ENCODE measurements around the gene TUBB8B. TPM values are rescaled to one million over a fixed set of nuclear protein-coding genes. Genes with fewer than 3 reads are reported as not detected.
"Not testable (repeated sequence)": the region's sequence is repeated elsewhere in the genome, so short reads cannot be mapped to it uniquely, and the experiment has no call there.

The TUBB8B gene
- total RNA-seq, 2 donors from 2014 or later = 1.4 TPM; not detected in 1

- H3K4me1 ChIP-seq (ENCODE audit: control insufficient read depth, insufficient read depth, low read length); H3K27me3 ChIP-seq (ENCODE audit: control insufficient read depth, insufficient read depth, low read length, poor library complexity, severe bottlenecking); H3K9me3 ChIP-seq (ENCODE audit: control insufficient read depth, low read length); H3K4me1 Mint-ChIP-seq; H3K4me3 ChIP-seq (ENCODE audit: low read length); H3K4me3 Mint-ChIP-seq; H3K36me3 ChIP-seq (ENCODE audit: control insufficient read depth, insufficient read depth, low read length); H3K27me3 Mint-ChIP-seq (ENCODE audit: insufficient read depth); H3K27ac ChIP-seq (ENCODE audit: low read depth, low read length); H3K9ac ChIP-seq (ENCODE audit: extremely low read depth, low read length, poor library complexity, severe bottlenecking); H3K27ac Mint-ChIP-seq; H3K36me3 Mint-ChIP-seq (ENCODE audit: low read depth); DNase-seq: not testable (repeated sequence)
- 69 to 100% methylated on average over 2 to 6 of the region's 6 CpGs for WGBS, 2 experiments (ENCODE audit: insufficient coverage in 1 of 2, insufficient read length in 1 of 2)
- H3K9me3 Mint-ChIP-seq = peaks cover 66% of the 10 kb centered on the region
These were observed 44.5 kb upstream of the TUBB8B start for GRCh38 chr18:93897-94408.

- H3K4me1 Mint-ChIP-seq; H3K9ac ChIP-seq (ENCODE audit: extremely low read depth, low read length, poor library complexity, severe bottlenecking): not testable (repeated sequence)
- peaks cover 66% of the 10 kb centered on the region for H3K9me3 Mint-ChIP-seq
These were observed 42.1 kb upstream of the TUBB8B start for GRCh38 chr18:91561-91960.

GRCh38 chr18:90396-91193, 41.2 kb upstream of the TUBB8B start:
- H3K4me1 Mint-ChIP-seq; DNase-seq; H3K27me3 Mint-ChIP-seq (ENCODE audit: insufficient read depth); H3K27ac Mint-ChIP-seq; H3K4me3 ChIP-seq (ENCODE audit: low read length); H3K4me3 Mint-ChIP-seq; H3K27me3 ChIP-seq (ENCODE audit: control insufficient read depth, insufficient read depth, low read length, poor library complexity, severe bottlenecking); H3K9ac ChIP-seq (ENCODE audit: extremely low read depth, low read length, poor library complexity, severe bottlenecking); H3K36me3 ChIP-seq (ENCODE audit: control insufficient read depth, insufficient read depth, low read length); H3K4me1 ChIP-seq (ENCODE audit: control insufficient read depth, insufficient read depth, low read length); H3K36me3 Mint-ChIP-seq (ENCODE audit: low read depth); H3K27ac ChIP-seq (ENCODE audit: low read depth, low read length); H3K9me3 ChIP-seq (ENCODE audit: control insufficient read depth, low read length): not testable (repeated sequence)
- WGBS, 2 experiments (ENCODE audit: insufficient coverage in 1 of 2, insufficient read length in 1 of 2) = 49 to 80% methylated on average over 2 to 16 of the region's 17 CpGs
- peaks cover 63% of the 10 kb centered on the region for H3K9me3 Mint-ChIP-seq

More at GRCh38 chr18:91561-91960, 42.1 kb upstream of the TUBB8B start:
- H3K9me3 ChIP-seq (ENCODE audit: control insufficient read depth, low read length); H3K27ac ChIP-seq (ENCODE audit: low read depth, low read length); H3K27me3 ChIP-seq (ENCODE audit: control insufficient read depth, insufficient read depth, low read length, poor library complexity, severe bottlenecking); H3K4me3 ChIP-seq (ENCODE audit: low read length); H3K27ac Mint-ChIP-seq; H3K36me3 ChIP-seq (ENCODE audit: control insufficient read depth, insufficient read depth, low read length); H3K4me1 ChIP-seq (ENCODE audit: control insufficient read depth, insufficient read depth, low read length); H3K4me3 Mint-ChIP-seq; DNase-seq; H3K27me3 Mint-ChIP-seq (ENCODE audit: insufficient read depth); H3K36me3 Mint-ChIP-seq (ENCODE audit: low read depth): not testable (repeated sequence)
- no CpG with 5 or more reads among the region's 1 CpG for WGBS, 2 experiments (ENCODE audit: insufficient coverage in 1 of 2, insufficient read length in 1 of 2)

- not testable (repeated sequence) for H3K9me3 ChIP-seq (ENCODE audit: control insufficient read depth, low read length); H3K36me3 Mint-ChIP-seq (ENCODE audit: low read depth); H3K4me3 ChIP-seq (ENCODE audit: low read length); DNase-seq; H3K27ac Mint-ChIP-seq; H3K9ac ChIP-seq (ENCODE audit: extremely low read depth, low read length, poor library complexity, severe bottlenecking); H3K4me3 Mint-ChIP-seq; H3K27ac ChIP-seq (ENCODE audit: low read depth, low read length); H3K27me3 Mint-ChIP-seq (ENCODE audit: insufficient read depth); H3K27me3 ChIP-seq (ENCODE audit: control insufficient read depth, insufficient read depth, low read length, poor library complexity, severe bottlenecking); H3K36me3 ChIP-seq (ENCODE audit: control insufficient read depth, insufficient read depth, low read length); H3K4me1 ChIP-seq (ENCODE audit: control insufficient read depth, insufficient read depth, low read length); H3K4me1 Mint-ChIP-seq
- H3K9me3 Mint-ChIP-seq = peaks cover 67% of the 10 kb centered on the region
- 78% methylated on average over 6 of the region's 6 CpGs; no CpG with 5 or more reads in 1 of the 2 experiments for WGBS, 2 experiments (ENCODE audit: insufficient coverage in 1 of 2, insufficient read length in 1 of 2)
These were observed 39.7 kb upstream of the TUBB8B start for GRCh38 chr18:89124-89523.

GRCh38 chr18:84801-85200, 35.4 kb upstream of the TUBB8B start:
- peaks cover 56% of the 10 kb centered on the region for H3K9me3 Mint-ChIP-seq
- not testable (repeated sequence) for H3K27me3 Mint-ChIP-seq (ENCODE audit: insufficient read depth)
- 75 to 80% methylated on average over 5 to 12 of the region's 12 CpGs for WGBS, 2 experiments (ENCODE audit: insufficient coverage in 1 of 2, insufficient read length in 1 of 2)

GRCh38 chr18:82626-83209, 33.3 kb upstream of the TUBB8B start:
- 68 to 79% methylated on average over 6 to 11 of the region's 11 CpGs for WGBS, 2 experiments (ENCODE audit: insufficient coverage in 1 of 2, insufficient read length in 1 of 2)
- H3K9me3 ChIP-seq (ENCODE audit: control insufficient read depth, low read length); H3K4me3 ChIP-seq (ENCODE audit: low read length); H3K27ac Mint-ChIP-seq; DNase-seq; H3K36me3 Mint-ChIP-seq (ENCODE audit: low read depth); H3K9ac ChIP-seq (ENCODE audit: extremely low read depth, low read length, poor library complexity, severe bottlenecking); H3K4me3 Mint-ChIP-seq; H3K27ac ChIP-seq (ENCODE audit: low read depth, low read length); H3K27me3 Mint-ChIP-seq (ENCODE audit: insufficient read depth); H3K36me3 ChIP-seq (ENCODE audit: control insufficient read depth, insufficient read depth, low read length); H3K27me3 ChIP-seq (ENCODE audit: control insufficient read depth, insufficient read depth, low read length, poor library complexity, severe bottlenecking); H3K4me1 ChIP-seq (ENCODE audit: control insufficient read depth, insufficient read depth, low read length); H3K4me1 Mint-ChIP-seq: not testable (repeated sequence)
- peaks cover 58% of the 10 kb centered on the region for H3K9me3 Mint-ChIP-seq

More at GRCh38 chr18:84801-85200, 35.4 kb upstream of the TUBB8B start:
- H3K27ac Mint-ChIP-seq; H3K9me3 ChIP-seq (ENCODE audit: control insufficient read depth, low read length); H3K36me3 Mint-ChIP-seq (ENCODE audit: low read depth); H3K27ac ChIP-seq (ENCODE audit: low read depth, low read length); H3K4me1 ChIP-seq (ENCODE audit: control insufficient read depth, insufficient read depth, low read length); DNase-seq; H3K9ac ChIP-seq (ENCODE audit: extremely low read depth, low read length, poor library complexity, severe bottlenecking); H3K4me3 ChIP-seq (ENCODE audit: low read length); H3K27me3 ChIP-seq (ENCODE audit: control insufficient read depth, insufficient read depth, low read length, poor library complexity, severe bottlenecking); H3K36me3 ChIP-seq (ENCODE audit: control insufficient read depth, insufficient read depth, low read length); H3K4me3 Mint-ChIP-seq; H3K4me1 Mint-ChIP-seq: not testable (repeated sequence)

GRCh38 chr18:80881-81280, 31.5 kb upstream of the TUBB8B start:
- not testable (repeated sequence) for H3K4me3 ChIP-seq (ENCODE audit: low read length); DNase-seq; H3K27ac ChIP-seq (ENCODE audit: low read depth, low read length); H3K27me3 Mint-ChIP-seq (ENCODE audit: insufficient read depth); H3K4me1 ChIP-seq (ENCODE audit: control insufficient read depth, insufficient read depth, low read length); H3K9me3 ChIP-seq (ENCODE audit: control insufficient read depth, low read length); H3K9ac ChIP-seq (ENCODE audit: extremely low read depth, low read length, poor library complexity, severe bottlenecking); H3K36me3 Mint-ChIP-seq (ENCODE audit: low read depth); H3K27me3 ChIP-seq (ENCODE audit: control insufficient read depth, insufficient read depth, low read length, poor library complexity, severe bottlenecking); H3K27ac Mint-ChIP-seq; H3K4me1 Mint-ChIP-seq; H3K36me3 ChIP-seq (ENCODE audit: control insufficient read depth, insufficient read depth, low read length); H3K4me3 Mint-ChIP-seq
- WGBS, 2 experiments (ENCODE audit: insufficient coverage in 1 of 2, insufficient read length in 1 of 2) = 68% methylated on average over 2 of the region's 2 CpGs; no CpG with 5 or more reads in 1 of the 2 experiments
- H3K9me3 Mint-ChIP-seq = peaks cover 54% of the 10 kb centered on the region
